Memory B cell (primary cell): ENCODE data around the gene SBK1.

ENCODE experiments used
- ATAC-seq: fragments of 150-1000 bp; cut with Tn5 transposase; 2 replicates; pipeline ENCODE4 v1.10.0; 2021; ENCODE audit warnings: low read depth, mild to moderate bottlenecking, moderate library complexity
- DNase-seq, 2 donors: peaks; one replicate each; pipeline ENCODE4 v3.0.0; 2022; ENCODE audit warnings: low spot score in 2 of 2
- H3K27ac Mint-ChIP-seq: one replicate; pipeline ENCODE4 v1.8.0; 2022; ENCODE audit warnings: mild to moderate bottlenecking, moderate library complexity, mixed read lengths
- H3K27me3 Mint-ChIP-seq: one replicate; pipeline ENCODE4 v1.8.0; 2022; ENCODE audit warnings: mixed read lengths
- H3K36me3 Mint-ChIP-seq: one replicate; pipeline ENCODE4 v1.8.0; 2022; ENCODE audit warnings: mild to moderate bottlenecking, mixed read lengths
- H3K4me1 Mint-ChIP-seq: one replicate; pipeline ENCODE4 v1.8.0; 2022; ENCODE audit warnings: mixed read lengths
- H3K4me3 Mint-ChIP-seq: one replicate; pipeline ENCODE4 v1.8.0; 2022; ENCODE audit warnings: mild to moderate bottlenecking, moderate library complexity, mixed read lengths
- H3K9me3 Mint-ChIP-seq: one replicate; pipeline ENCODE4 v1.8.0; 2022; ENCODE audit warnings: mixed read lengths

SBK1 gene

GRCh38 chr16:28267356-28267755 is 25.0 kb upstream of the SBK1 start:
- Mint-ChIP-seq H3K27me3 (peaks cover 10% of the 10 kb centered on the region), H3K4me1 (no peaks in the 10 kb centered on the region), H3K4me3 (no peak overlapping the region), H3K9me3 (peaks cover 3% of the 10 kb centered on the region), H3K36me3 (no peaks in the 10 kb centered on the region), H3K27ac (no peak overlapping the region)
- ATAC-seq (no peak), DNase-seq (no peak)

- H3K4me1 Mint-ChIP-seq = peaks cover 14% of the 10 kb centered on the region
- no peak overlapping the region for H3K27ac Mint-ChIP-seq
- H3K27me3 Mint-ChIP-seq = peaks cover 23% of the 10 kb centered on the region
- no peak for ATAC-seq
- peaks cover 3% of the 10 kb centered on the region for H3K9me3 Mint-ChIP-seq
- DNase-seq = no peak
- H3K36me3 Mint-ChIP-seq = no peaks in the 10 kb centered on the region
- H3K4me3 Mint-ChIP-seq = no peak overlapping the region
These were observed 18.8 kb upstream of the SBK1 start for GRCh38 chr16:28273511-28273910.

GRCh38 chr16:28274676-28275075 is 17.6 kb upstream of the SBK1 start:
- Mint-ChIP-seq H3K9me3 (peaks cover 3% of the 10 kb centered on the region), H3K27ac (no peak overlapping the region), H3K4me1 (peaks cover 14% of the 10 kb centered on the region), H3K27me3 (peaks cover 23% of the 10 kb centered on the region), H3K36me3 (no peaks in the 10 kb centered on the region), H3K4me3 (no peak overlapping the region)
- no peak for DNase-seq
- ATAC-seq = no peak

GRCh38 chr16:28276301-28276700 is 16.0 kb upstream of the SBK1 start:
- Mint-ChIP-seq H3K9me3 (peaks cover 2% of the 10 kb centered on the region), H3K4me3 (peak overlapping the region; percentile 6)
- no peak for ATAC-seq

GRCh38 chr16:28277537-28278388 is 14.6 kb upstream of the SBK1 start:
- DNase-seq (peak; percentile 84 to 92), ATAC-seq (peak; percentile 95)
- Mint-ChIP-seq H3K36me3 (no peaks in the 10 kb centered on the region), H3K4me1 (peaks cover 14% of the 10 kb centered on the region), H3K4me3 (peak overlapping the region; percentile 41), H3K27ac (peak overlapping the region; percentile 41), H3K27me3 (peaks cover 24% of the 10 kb centered on the region), H3K9me3 (no peaks in the 10 kb centered on the region)

More at GRCh38 chr16:28276301-28276700, 16.0 kb upstream of the SBK1 start:
- Mint-ChIP-seq H3K27ac (no peak overlapping the region), H3K27me3 (peaks cover 23% of the 10 kb centered on the region), H3K36me3 (no peaks in the 10 kb centered on the region), H3K4me1 (peaks cover 14% of the 10 kb centered on the region)
- no peak for DNase-seq

- DNase-seq (no peak), ATAC-seq (no peak)
- Mint-ChIP-seq H3K27ac (no peak overlapping the region), H3K4me1 (peaks cover 14% of the 10 kb centered on the region), H3K27me3 (peaks cover 20% of the 10 kb centered on the region), H3K9me3 (no peaks in the 10 kb centered on the region), H3K36me3 (no peaks in the 10 kb centered on the region), H3K4me3 (no peak overlapping the region)
These were observed 13.3 kb upstream of the SBK1 start for GRCh38 chr16:28279006-28279405.

- H3K4me3 Mint-ChIP-seq = no peak overlapping the region
- peaks cover 9% of the 10 kb centered on the region for H3K27me3 Mint-ChIP-seq
- H3K36me3 Mint-ChIP-seq = no peaks in the 10 kb centered on the region
- peaks cover 14% of the 10 kb centered on the region for H3K4me1 Mint-ChIP-seq
- DNase-seq (no peak), ATAC-seq (no peak)
- H3K9me3 Mint-ChIP-seq = no peaks in the 10 kb centered on the region
- H3K27ac Mint-ChIP-seq = peak overlapping the region; percentile 45
These were observed 11.2 kb upstream of the SBK1 start for GRCh38 chr16:28280881-28281836.

GRCh38 chr16:28282045-28282444 is 10.3 kb upstream of the SBK1 start:
- ATAC-seq (no peak), DNase-seq (no peak)
- H3K9me3 Mint-ChIP-seq = no peaks in the 10 kb centered on the region
- peaks cover 10% of the 10 kb centered on the region for H3K4me1 Mint-ChIP-seq
- peak overlapping the region; percentile 45 for H3K27ac Mint-ChIP-seq
- no peak overlapping the region for H3K4me3 Mint-ChIP-seq
- H3K36me3 Mint-ChIP-seq = no peaks in the 10 kb centered on the region
- peaks cover 3% of the 10 kb centered on the region for H3K27me3 Mint-ChIP-seq

GRCh38 chr16:28283173-28283572 is 9.2 kb upstream of the SBK1 start:
- Mint-ChIP-seq H3K36me3 (no peaks in the 10 kb centered on the region), H3K27ac (no peak overlapping the region), H3K27me3 (peaks cover 2% of the 10 kb centered on the region), H3K4me3 (no peak overlapping the region), H3K4me1 (peaks cover 2% of the 10 kb centered on the region), H3K9me3 (no peaks in the 10 kb centered on the region)
- DNase-seq = no peak
- no peak for ATAC-seq

GRCh38 chr16:28283798-28284577 is 8.3 kb upstream of the SBK1 start:
- Mint-ChIP-seq H3K36me3 (no peaks in the 10 kb centered on the region), H3K4me3 (no peak overlapping the region), H3K27me3 (peaks cover 2% of the 10 kb centered on the region), H3K9me3 (no peaks in the 10 kb centered on the region), H3K27ac (no peak overlapping the region), H3K4me1 (peaks cover 2% of the 10 kb centered on the region)
- no peak for ATAC-seq
- no peak for DNase-seq

GRCh38 chr16:28285649-28286048 is 6.7 kb upstream of the SBK1 start:
- Mint-ChIP-seq H3K27ac (no peak overlapping the region), H3K4me3 (no peak overlapping the region), H3K27me3 (peaks cover 2% of the 10 kb centered on the region), H3K4me1 (peaks cover 8% of the 10 kb centered on the region), H3K9me3 (no peaks in the 10 kb centered on the region), H3K36me3 (no peaks in the 10 kb centered on the region)
- ATAC-seq (no peak), DNase-seq (no peak)

GRCh38 chr16:28288114-28288513 is 4.2 kb upstream of the SBK1 start:
- Mint-ChIP-seq H3K4me1 (peaks cover 16% of the 10 kb centered on the region), H3K27me3 (no peaks in the 10 kb centered on the region), H3K9me3 (no peaks in the 10 kb centered on the region), H3K27ac (no peak overlapping the region), H3K36me3 (no peaks in the 10 kb centered on the region), H3K4me3 (no peak overlapping the region)
- DNase-seq (no peak), ATAC-seq (no peak)

GRCh38 chr16:28289048-28289447 is 3.3 kb upstream of the SBK1 start:
- H3K4me1 Mint-ChIP-seq = peaks cover 16% of the 10 kb centered on the region
- no peak for ATAC-seq

More at GRCh38 chr16:28289048-28289447, 3.3 kb upstream of the SBK1 start:
- DNase-seq = no peak
- Mint-ChIP-seq H3K4me3 (no peak overlapping the region), H3K27ac (no peak overlapping the region), H3K27me3 (no peaks in the 10 kb centered on the region), H3K9me3 (no peaks in the 10 kb centered on the region), H3K36me3 (no peaks in the 10 kb centered on the region)
